PC-3 (cell line): ENCODE results near the gene VWDE. TPM values are rescaled to one million over a fixed set of nuclear protein-coding genes. Genes with fewer than 3 reads are reported as not detected.
A peak's percentile ranks its signal among the peaks of the same experiment; 100 is the strongest.

ENCODE experiments used
- ATAC-seq: fragments of 200-7000 bp; cut with Tn5 transposase; 2 replicates; pipeline ENCODE4 v1.9.1; 2020; ENCODE audit warnings: mild to moderate bottlenecking, moderate library complexity
- BruUV-seq: library from RNA; stranded (reverse); fragments of 400-500 nt; replicated peaks from 2 replicates; lab custom pipeline; 2021; lab: Mats Ljungman, UMichigan
- CTCF ChIA-PET: fragments of 300-600 bp; sonication (Branson Sonifier 250); formaldehyde crosslinking; loops from one replicate; lab custom pipeline; 2022; ENCODE audit warnings: antibody characterized with exemption; lab: Charles Lee
- POLR2A ChIA-PET: fragments of 300-600 bp; sonication (Branson Sonifier 250); formaldehyde crosslinking; loops from one replicate; lab custom pipeline; 2022; ENCODE audit warnings: antibody characterized with exemption; ENCODE audit not compliant: unreplicated experiment; lab: Charles Lee
- DNase-seq: peaks from one replicate; pipeline ENCODE4 v3.0.0-alpha.2; 2015
- H2AFZ ChIP-seq: fragments of 300-600 bp; sonication (generic); 2 replicates; pipeline ENCODE4 v1.6.0; 2016; ENCODE audit warnings: antibody characterized with exemption, low read length
- H3F3A ChIP-seq: fragments of 300-600 bp; sonication (generic); one replicate; pipeline ENCODE4 v1.6.0; 2017; ENCODE audit warnings: antibody characterized with exemption, low read length, control low read depth, mild to moderate bottlenecking; ENCODE audit not compliant: unreplicated experiment
- H3K27ac ChIP-seq: fragments of 300-600 bp; sonication (generic); 2 replicates; pipeline ENCODE4 v1.5.1; 2016; ENCODE audit warnings: mild to moderate bottlenecking, low read length
- H3K27me3 ChIP-seq: fragments of 300-600 bp; sonication (generic); 2 replicates; pipeline ENCODE4 v1.6.1; 2016; ENCODE audit warnings: low read length, mixed read lengths
- H3K36me3 ChIP-seq: fragments of 300-600 bp; sonication (generic); 2 replicates; pipeline ENCODE4 v1.6.1; 2016; ENCODE audit warnings: low read depth, mixed run types, low read length, mixed read lengths
- H3K4me1 ChIP-seq: fragments of 300-600 bp; sonication (generic); 2 replicates; pipeline ENCODE4 v1.5.1; 2016; ENCODE audit warnings: low read length; ENCODE audit not compliant: insufficient read depth
- H3K4me2 ChIP-seq: fragments of 300-600 bp; sonication (generic); 2 replicates; pipeline ENCODE4 v1.6.0; 2016; ENCODE audit warnings: low read length
- H3K4me3 ChIP-seq: fragments of 300-600 bp; sonication (generic); 2 replicates; pipeline ENCODE4 v1.5.1; 2016; ENCODE audit warnings: mild to moderate bottlenecking, low read length, mixed read lengths
- H3K79me2 ChIP-seq: fragments of 300-600 bp; sonication (generic); 2 replicates; pipeline ENCODE4 v1.6.1; 2017; ENCODE audit warnings: low read length, mixed read lengths
- H3K9ac ChIP-seq: fragments of 300-600 bp; sonication (generic); 2 replicates; pipeline ENCODE4 v1.6.0; 2016; ENCODE audit warnings: mild to moderate bottlenecking, low read length
- H3K9me2 ChIP-seq: fragments of 300-600 bp; sonication (generic); replicated peaks from 2 replicates; pipeline ENCODE4 v1.6.1; 2016; ENCODE audit warnings: mixed run types, low read length, mixed read lengths
- H3K9me3 ChIP-seq: fragments of 300-600 bp; sonication (generic); 2 replicates; pipeline ENCODE4 v1.6.1; 2016; ENCODE audit warnings: low read length, mixed read lengths
- H4K20me1 ChIP-seq: fragments of 300-600 bp; sonication (generic); 2 replicates; pipeline ENCODE4 v1.6.1; 2016; ENCODE audit warnings: low read length, mixed read lengths
- EZH2 ChIP-seq: fragments of 300-600 bp; sonication (generic); IDR thresholded peaks from one replicate; pipeline ENCODE4 v1.6.1; 2017; ENCODE audit warnings: antibody characterized with exemption, mild to moderate bottlenecking, low read length; ENCODE audit not compliant: unreplicated experiment
- EZH2phosphoT487 ChIP-seq: fragments of 300-600 bp; sonication (generic); IDR thresholded peaks from 2 replicates; pipeline ENCODE4 v1.6.1; 2018; ENCODE audit warnings: mild to moderate bottlenecking, antibody characterized with exemption, low read length, borderline replicate concordance
- intact Hi-C: fragments of 100-400 bp; cut with micrococcal nuclease; formaldehyde crosslinking; loops from 2 replicates; pipeline ENCODE4 v1.9.0; 2023
- total RNA-seq: library from RNA; depleted of rRNA; stranded (reverse); fragments of >200 nt; gene quantifications from 2 replicates; pipeline ENCODE4 v1.2.3, GENCODE V29; 2014
- TF ChIP-seq, protein P1 (sequence below): fragments of 300-600 bp; sonication (generic); conservative IDR thresholded peaks from 2 replicates; pipeline ENCODE4 v1.5.1; 2017; ENCODE audit warnings: antibody characterized with exemption, low read depth, mild to moderate bottlenecking, low read length

The VWDE gene
- total RNA-seq, 1 experiment from 2014 or later = 7.7 TPM

DNA sequence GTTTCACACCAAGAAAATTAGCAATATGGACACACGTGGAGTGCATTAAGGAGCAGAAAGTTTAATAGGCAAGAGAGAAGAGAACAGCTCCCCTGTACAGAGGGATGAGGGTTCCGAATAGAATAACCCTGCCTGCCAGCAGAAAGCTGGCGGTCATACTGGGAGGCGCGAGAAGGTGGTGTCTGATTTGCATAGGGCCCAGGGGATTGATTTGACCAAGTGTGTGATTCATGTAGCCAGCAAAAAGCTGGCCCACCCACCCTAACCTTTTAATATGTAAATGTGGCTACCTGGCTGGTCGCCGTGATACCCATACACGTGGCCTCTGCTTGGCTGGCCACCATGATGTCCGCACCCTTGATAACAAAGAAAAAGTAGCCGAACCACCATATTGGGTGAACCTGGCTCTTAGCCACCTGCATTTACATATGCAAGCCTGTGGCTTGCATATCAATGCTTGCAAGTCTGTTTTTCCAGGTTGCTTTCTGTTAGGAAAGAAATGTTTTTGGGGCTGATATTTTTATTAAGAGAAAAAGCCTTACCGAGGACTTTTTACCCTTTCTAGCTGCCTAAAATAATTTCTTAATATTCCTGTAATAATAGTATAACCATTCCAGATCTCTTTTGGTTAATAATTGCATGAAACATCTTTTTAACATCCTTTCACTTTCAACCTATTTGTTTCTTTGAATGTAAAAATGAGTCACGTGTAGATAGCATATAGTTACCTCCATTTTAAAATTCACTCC is 20.5 kb upstream of the VWDE start:
- intact Hi-C loops = no loop called here
- Histone ChIP-seq H4K20me1 (no peaks in the 10 kb centered on the region), H3K36me3 (no peaks in the 10 kb centered on the region), H3K4me2 (peak overlapping the region; percentile 77), H3K9me3 (no peaks in the 10 kb centered on the region), H3K4me3 (peak overlapping the region; percentile 39), H3K9ac (no peak overlapping the region), H3F3A (peaks cover 13% of the 10 kb centered on the region), H3K27me3 (no peaks in the 10 kb centered on the region), H3K79me2 (no peaks in the 10 kb centered on the region), H2AFZ (no peak overlapping the region), H3K4me1 (peaks cover 43% of the 10 kb centered on the region), H3K27ac (peak overlapping the region; percentile 95), H3K9me2 (no peaks in the 10 kb centered on the region)
- POLR2A ChIA-PET = no interaction called here
- TF ChIP-seq, protein P1, sequence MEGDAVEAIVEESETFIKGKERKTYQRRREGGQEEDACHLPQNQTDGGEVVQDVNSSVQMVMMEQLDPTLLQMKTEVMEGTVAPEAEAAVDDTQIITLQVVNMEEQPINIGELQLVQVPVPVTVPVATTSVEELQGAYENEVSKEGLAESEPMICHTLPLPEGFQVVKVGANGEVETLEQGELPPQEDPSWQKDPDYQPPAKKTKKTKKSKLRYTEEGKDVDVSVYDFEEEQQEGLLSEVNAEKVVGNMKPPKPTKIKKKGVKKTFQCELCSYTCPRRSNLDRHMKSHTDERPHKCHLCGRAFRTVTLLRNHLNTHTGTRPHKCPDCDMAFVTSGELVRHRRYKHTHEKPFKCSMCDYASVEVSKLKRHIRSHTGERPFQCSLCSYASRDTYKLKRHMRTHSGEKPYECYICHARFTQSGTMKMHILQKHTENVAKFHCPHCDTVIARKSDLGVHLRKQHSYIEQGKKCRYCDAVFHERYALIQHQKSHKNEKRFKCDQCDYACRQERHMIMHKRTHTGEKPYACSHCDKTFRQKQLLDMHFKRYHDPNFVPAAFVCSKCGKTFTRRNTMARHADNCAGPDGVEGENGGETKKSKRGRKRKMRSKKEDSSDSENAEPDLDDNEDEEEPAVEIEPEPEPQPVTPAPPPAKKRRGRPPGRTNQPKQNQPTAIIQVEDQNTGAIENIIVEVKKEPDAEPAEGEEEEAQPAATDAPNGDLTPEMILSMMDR = no peak
- TF ChIP-seq EZH2 = no peak
- TF ChIP-seq EZH2phosphoT487 = no peak
- CTCF ChIA-PET = interaction anchor here (1.0 to 1.5 kb wide), 2 partner anchors 10 to 34 kb away, joined by 3 to 4 read pairs; no protein-coding TSS in a partner anchor
- BruUV-seq = no TSS peak
- DNase-seq (no peak), ATAC-seq (peak; percentile 18)

DNA sequence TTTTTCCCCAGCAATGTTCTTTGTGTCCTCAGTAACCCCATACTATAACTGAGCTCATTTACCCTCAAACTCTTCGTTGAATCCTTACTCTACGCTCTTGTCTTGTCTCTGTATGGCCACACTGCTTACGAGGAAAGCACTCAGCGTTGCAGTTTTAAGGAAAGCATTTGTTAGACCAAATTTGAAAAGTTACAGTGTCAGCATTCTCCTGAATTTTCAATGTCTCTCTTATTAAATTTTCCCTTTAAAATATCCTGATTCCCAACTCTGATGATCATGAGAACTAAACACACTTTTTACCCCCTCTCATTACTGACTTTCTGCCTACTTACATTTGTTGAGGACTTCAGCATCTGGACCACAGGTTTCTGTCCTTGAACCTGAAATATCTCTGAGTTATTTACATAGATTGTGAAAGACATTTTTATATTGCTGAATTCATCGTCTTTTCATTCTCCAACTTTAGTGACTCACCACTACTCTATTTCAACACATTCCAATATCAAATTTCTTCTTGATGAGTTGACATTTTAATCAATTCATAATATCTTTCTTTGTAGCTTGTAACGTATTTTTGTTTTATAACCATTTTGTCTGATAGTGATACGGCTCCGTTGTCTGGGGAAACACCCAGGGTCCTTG is 19.8 kb upstream of the VWDE start:
- no peaks in the 10 kb centered on the region for H3K27me3 ChIP-seq
- no peaks in the 10 kb centered on the region for H4K20me1 ChIP-seq
- H3K9me2 ChIP-seq = no peaks in the 10 kb centered on the region
- BruUV-seq = no TSS peak
- peak overlapping the region; percentile 77 for H3K4me2 ChIP-seq
- no peak overlapping the region for H2AFZ ChIP-seq
- CTCF ChIA-PET = interaction anchor here (1.0 to 1.5 kb wide), 2 partner anchors 10 to 35 kb away, joined by 3 to 4 read pairs; no protein-coding TSS in a partner anchor
- peak overlapping the region; percentile 39 for H3K4me3 ChIP-seq
- peak; percentile 87 for DNase-seq
- POLR2A ChIA-PET = interaction anchor here (0.6 kb wide), 1 partner anchor 388 kb away, joined by 3 read pairs; no protein-coding TSS in a partner anchor
- H3F3A ChIP-seq = peaks cover 13% of the 10 kb centered on the region
- H3K9me3 ChIP-seq = no peaks in the 10 kb centered on the region
- no peaks in the 10 kb centered on the region for H3K79me2 ChIP-seq
- H3K36me3 ChIP-seq = no peaks in the 10 kb centered on the region
- peak overlapping the region; percentile 64 for H3K9ac ChIP-seq
- peaks cover 43% of the 10 kb centered on the region for H3K4me1 ChIP-seq
- TF ChIP-seq EZH2 (no peak), EZH2phosphoT487 (no peak)
- TF ChIP-seq, protein P1 = no peak
- ATAC-seq = peak; percentile 68
- intact Hi-C loops = no loop called here
- peak overlapping the region; percentile 95 for H3K27ac ChIP-seq
